HG03558 (cell line): ENCODE data around the gene ZNF768.

ENCODE experiments used
- ATAC-seq: cut with Tn5 transposase; IDR thresholded peaks from one replicate; pipeline ENCODE4 v1.9.1; 2021; ENCODE audit warnings: moderate number of reproducible peaks; ENCODE audit not compliant: unreplicated experiment; ENCODE audit errors: extremely low read depth

Gene ZNF768

GRCh38 chr16:30526137-30526822 lies at the start of gene ZNF768:
TSS of gene ZNF768 (minus strand) at chr16:30526566. CDS start at chr16:30526413, 153 bp downstream.
- peak; percentile 19 for ATAC-seq

GRCh38 chr16:30574678-30575077 lies 48.3 kb upstream of the ZNF768 start:
- no peak for ATAC-seq

- no peak for ATAC-seq
Measured at GRCh38 chr16:30571445-30572322, 45.3 kb upstream of the ZNF768 start, which contains the start of gene ZNF688. TSS of gene ZNF688 (minus strand) at chr16:30571714. CDS start at chr16:30571629, 85 bp downstream.

- no peak for ATAC-seq
Measured at GRCh38 chr16:30570636-30571444, 44.5 kb upstream of the ZNF768 start.

GRCh38 chr16:30569746-30570635 lies 43.6 kb upstream of the ZNF768 start:
- ATAC-seq, result no peak

GRCh38 chr16:30569281-30569680 lies 42.9 kb upstream of the ZNF768 start:
- no peak for ATAC-seq

GRCh38 chr16:30567991-30568638 lies 41.7 kb upstream of the ZNF768 start:
- ATAC-seq, result no peak

GRCh38 chr16:30567160-30567990 lies 41.0 kb upstream of the ZNF768 start:
- ATAC-seq, result no peak

- ATAC-seq, result no peak
Measured at GRCh38 chr16:30566531-30566930, 40.2 kb upstream of the ZNF768 start.

GRCh38 chr16:30565984-30566383 lies 39.6 kb upstream of the ZNF768 start:
- ATAC-seq, result no peak

GRCh38 chr16:30565526-30565925 lies 39.2 kb upstream of the ZNF768 start:
- ATAC-seq, result no peak

GRCh38 chr16:30562021-30562420 lies 35.7 kb upstream of the ZNF768 start:
- no peak for ATAC-seq

- ATAC-seq, result no peak
Measured at GRCh38 chr16:30561089-30561816, 34.9 kb upstream of the ZNF768 start.

GRCh38 chr16:30559690-30560089 lies 33.3 kb upstream of the ZNF768 start:
- ATAC-seq, result no peak

GRCh38 chr16:30558789-30559377 lies 32.5 kb upstream of the ZNF768 start:
- no peak for ATAC-seq

GRCh38 chr16:30557957-30558788 lies 31.8 kb upstream of the ZNF768 start, which contains the start of gene ZNF764:
TSS of gene ZNF764 (minus strand) at chr16:30558374. CDS start at chr16:30558182, 192 bp downstream.
- ATAC-seq, result peak; percentile 65

GRCh38 chr16:30557707-30557956 lies 31.3 kb upstream of the ZNF768 start:
- no peak for ATAC-seq
